IMR-90 (cell line): ENCODE measurements around the gene BTBD1. TPM values are rescaled to one million over a fixed set of nuclear protein-coding genes. Genes with fewer than 3 reads are reported as not detected.
"Not testable (repeated sequence)": the region's sequence is repeated elsewhere in the genome, so short reads cannot be mapped to it uniquely, and the experiment has no call there.

ENCODE experiments used
- ATAC-seq: fragments of 200-7000 bp; cut with Tn5 transposase; 2 replicates; pipeline ENCODE4 v1.9.1; 2020; ENCODE audit warnings: low read depth, mild to moderate bottlenecking, moderate library complexity
- BruUV-seq: library from RNA; stranded (reverse); fragments of 400-500 nt; replicated peaks from 2 replicates; lab custom pipeline; 2021; lab: Mats Ljungman, UMichigan
- CTCF ChIA-PET: fragments of 300-600 bp; formaldehyde crosslinking; extraction: SDS; loops from one replicate; lab custom pipeline; 2021; ENCODE audit warnings: antibody characterized with exemption; lab: Yijun Ruan, JAX
- POLR2A ChIA-PET: fragments of 300-600 bp; sonication (Branson Sonifier 250); formaldehyde crosslinking; loops from one replicate; lab custom pipeline; 2022; ENCODE audit warnings: antibody characterized with exemption; ENCODE audit not compliant: unreplicated experiment; lab: Charles Lee
- DNase-seq: peaks from one replicate; pipeline ENCODE4 v3.0.0; 2013
- H2AFZ ChIP-seq: replicated peaks from 2 replicates; pipeline ENCODE3; 2013; ENCODE audit warnings: low read length, mild to moderate bottlenecking; ENCODE audit not compliant: poor library complexity
- H2AK5ac ChIP-seq: 2 replicates; pipeline ENCODE4 v1.6.1; 2013; ENCODE audit warnings: low read depth, low read length, inconsistent platforms
- H2AK9ac ChIP-seq: replicated peaks from 2 replicates; pipeline ENCODE3; 2013; ENCODE audit warnings: mild to moderate bottlenecking, low read depth, low read length, moderate library complexity; ENCODE audit not compliant: poor library complexity
- H2BK120ac ChIP-seq: 2 replicates; pipeline ENCODE4 v1.6.1; 2013; ENCODE audit warnings: low read depth, low read length, inconsistent platforms
- H2BK15ac ChIP-seq: 3 replicates; pipeline ENCODE4 v1.6.1; 2013; ENCODE audit warnings: low read depth, low read length, inconsistent platforms
- H2BK20ac ChIP-seq: 2 replicates; pipeline ENCODE4 v1.6.1; 2013; ENCODE audit warnings: low read depth, mild to moderate bottlenecking, inconsistent platforms, low read length, moderate library complexity
- H2BK5ac ChIP-seq: 2 replicates; pipeline ENCODE4 v1.6.1; 2013; ENCODE audit warnings: mild to moderate bottlenecking, low read depth, low read length, inconsistent platforms; ENCODE audit not compliant: poor library complexity, severe bottlenecking
- H3K14ac ChIP-seq: replicated peaks from 2 replicates; pipeline ENCODE4 v1.6.1; 2013; ENCODE audit warnings: low read depth, low read length, inconsistent platforms
- H3K18ac ChIP-seq: 2 replicates; pipeline ENCODE4 v1.6.1; 2013; ENCODE audit warnings: low read depth, low read length, control low read depth
- H3K23ac ChIP-seq: 2 replicates; pipeline ENCODE4 v1.6.1; 2013; ENCODE audit warnings: low read depth, low read length, inconsistent platforms
- H3K27ac ChIP-seq: 2 replicates; pipeline ENCODE4 v1.5.1; 2013; ENCODE audit warnings: mild to moderate bottlenecking, control low read depth, low read length; ENCODE audit not compliant: insufficient read depth
- H3K27me3 ChIP-seq: 2 replicates; pipeline ENCODE4 v1.6.1; 2013; ENCODE audit warnings: low read length; ENCODE audit not compliant: control insufficient read depth, insufficient read depth
- H3K36me3 ChIP-seq: 2 replicates; pipeline ENCODE4 v1.6.1; 2013; ENCODE audit warnings: low read length, mixed read lengths; ENCODE audit not compliant: control insufficient read depth, insufficient read depth
- H3K4ac ChIP-seq: 2 replicates; pipeline ENCODE4 v1.6.1; 2013; ENCODE audit warnings: low read depth, low read length, inconsistent platforms
- H3K4me1 ChIP-seq: 2 replicates; pipeline ENCODE4 v1.6.1; 2013; ENCODE audit warnings: low read length, mixed read lengths; ENCODE audit not compliant: control insufficient read depth, insufficient read depth
- H3K4me2 ChIP-seq: 2 replicates; pipeline ENCODE4 v1.6.1; 2013; ENCODE audit warnings: low read depth, mild to moderate bottlenecking, control low read depth, low read length, moderate library complexity
- H3K4me3 ChIP-seq: 2 replicates; pipeline ENCODE4 v1.5.1; 2013; ENCODE audit warnings: low read depth, mild to moderate bottlenecking, control low read depth, low read length, moderate library complexity; ENCODE audit not compliant: insufficient read depth
- H3K56ac ChIP-seq: 2 replicates; pipeline ENCODE4 v1.6.1; 2013; ENCODE audit warnings: low read length, inconsistent platforms; ENCODE audit not compliant: insufficient read depth; ENCODE audit errors: extremely low read depth
- H3K79me1 ChIP-seq, 2 experiments: 2 replicates each; pipeline ENCODE4 v1.6.1; 2013; ENCODE audit warnings: low read length in 2 of 2, inconsistent platforms in 1 of 2, low read depth in 1 of 2
- H3K9ac ChIP-seq: 2 replicates; pipeline ENCODE4 v1.6.1; 2013; ENCODE audit warnings: low read depth, low read length, control low read depth
- H3K9me1 ChIP-seq: 2 replicates; pipeline ENCODE4 v1.6.1; 2013; ENCODE audit warnings: low read length, inconsistent platforms; ENCODE audit not compliant: insufficient read depth
- H3K9me3 ChIP-seq: 2 replicates; pipeline ENCODE4 v1.6.1; 2013; ENCODE audit warnings: low read length; ENCODE audit not compliant: control insufficient read depth, insufficient read depth
- H4K20me1 ChIP-seq: 2 replicates; pipeline ENCODE4 v1.6.1; 2013; ENCODE audit warnings: low read length, inconsistent platforms; ENCODE audit not compliant: insufficient read depth
- H4K5ac ChIP-seq: 2 replicates; pipeline ENCODE4 v1.6.1; 2013; ENCODE audit warnings: mild to moderate bottlenecking, low read depth, low read length, control low read depth
- H4K8ac ChIP-seq, 2 experiments: 2 replicates each; pipeline ENCODE4 v1.6.1; 2013; ENCODE audit warnings: low read depth in 2 of 2, low read length in 2 of 2, control low read depth in 1 of 2, inconsistent platforms in 1 of 2
- H4K91ac ChIP-seq: 2 replicates; pipeline ENCODE4 v1.6.1; 2013; ENCODE audit warnings: low read depth, low read length, inconsistent platforms; ENCODE audit not compliant: insufficient read depth
- CEBPB ChIP-seq: IDR thresholded peaks from 2 replicates; pipeline ENCODE4 v1.6.1; 2012; ENCODE audit warnings: low read depth, low read length, improper control_type of control experiment
- FOS ChIP-seq: fragments of 150-350 bp; IDR thresholded peaks from 2 replicates; pipeline ENCODE4 v1.6.1; 2016; ENCODE audit warnings: low read depth, low read length
- MAZ ChIP-seq: IDR thresholded peaks from 2 replicates; pipeline ENCODE4 v1.6.1; 2012; ENCODE audit warnings: low read depth, mild to moderate bottlenecking, low read length, improper control_type of control experiment, moderate library complexity, borderline replicate concordance
- WGBS, 2 experiments: methylation state at CpG; one replicate each; pipeline versions ENCODE4 v1.1.5 to v1.1.7; 2013; ENCODE audit warnings: missing lambda C conversion rate in 2 of 2; ENCODE audit not compliant: insufficient read length in 1 of 2; ENCODE audit errors: extremely low coverage in 2 of 2; 5-methylcytosine and 5-hydroxymethylcytosine counted together
- dilution Hi-C: fragments of 300-500 bp; cut with HindIII; formaldehyde crosslinking; loops from one replicate; pipeline ENCODE4 v1.14.3; 2018; ENCODE audit warnings: low sequenced_read_pairs; ENCODE audit not compliant: unreplicated experiment
- in situ Hi-C: fragments of 300-500 bp; cut with MboI; formaldehyde crosslinking; loops from 3 replicates; pipeline ENCODE4 v1.14.3; 2019; ENCODE audit warnings: low sequenced_read_pairs, inconsistent platforms, mixed read lengths
- intact Hi-C: fragments of 100-400 bp; cut with micrococcal nuclease; formaldehyde crosslinking; loops from 2 replicates; pipeline ENCODE4 v1.10.0; 2022
- polyA plus RNA-seq, 3 experiments: library from polyadenylated mRNA; depleted of rRNA; stranded (reverse); fragments of >200 nt; gene quantifications; 2 replicates each; pipeline ENCODE4 v1.2.3, GENCODE V29; 2012; ENCODE audit warnings: low replicate concordance in 1 of 3
- total RNA-seq: library from RNA; depleted of rRNA; stranded (reverse); fragments of >200 nt; gene quantifications from 2 replicates; pipeline ENCODE4 v1.2.3, GENCODE V29; 2012
- TF ChIP-seq, protein P1 (sequence below): conservative IDR thresholded peaks from 2 replicates; pipeline ENCODE4 v1.5.1; 2012; ENCODE audit warnings: mild to moderate bottlenecking, low read depth, low read length, improper control_type of control experiment

BTBD1 gene
- total and polyA plus RNA-seq, 2 of the 4 experiments (the other 2 are of a cell fraction): 39.3 to 78.7 TPM

DNA sequence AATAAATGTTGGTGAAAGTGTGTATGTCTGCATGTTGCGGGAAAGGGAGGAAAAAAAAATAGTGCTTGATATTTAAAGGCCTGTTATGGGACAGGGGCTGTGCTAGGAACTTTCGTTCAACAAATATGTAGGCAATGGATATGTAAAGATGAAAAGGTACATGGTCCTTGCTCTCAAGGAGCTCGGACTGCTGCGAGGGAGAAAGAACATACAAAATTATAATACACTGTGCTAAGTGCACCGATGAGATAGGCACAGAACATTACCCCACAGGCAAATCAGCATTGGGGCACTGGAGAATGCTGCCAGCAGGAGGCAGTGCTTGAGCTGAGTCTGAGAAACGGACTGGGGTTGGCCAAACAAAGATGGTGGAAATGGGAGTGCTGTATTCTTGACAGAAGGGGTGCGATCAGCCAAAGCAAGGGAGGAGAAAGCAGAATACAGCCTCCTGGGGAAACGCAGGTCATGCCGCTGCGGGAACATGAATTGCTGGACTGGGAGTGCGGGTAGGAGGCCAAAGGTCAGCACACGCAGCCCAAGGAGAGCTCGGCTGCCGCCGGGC, 56.3 kb downstream of the BTBD1 start (continued):
- TF ChIP-seq FOS (no peak), CEBPB (peak; percentile 19; the same call in 1 of the 2 replicates), MAZ (no peak)
- TF ChIP-seq, protein P1, sequence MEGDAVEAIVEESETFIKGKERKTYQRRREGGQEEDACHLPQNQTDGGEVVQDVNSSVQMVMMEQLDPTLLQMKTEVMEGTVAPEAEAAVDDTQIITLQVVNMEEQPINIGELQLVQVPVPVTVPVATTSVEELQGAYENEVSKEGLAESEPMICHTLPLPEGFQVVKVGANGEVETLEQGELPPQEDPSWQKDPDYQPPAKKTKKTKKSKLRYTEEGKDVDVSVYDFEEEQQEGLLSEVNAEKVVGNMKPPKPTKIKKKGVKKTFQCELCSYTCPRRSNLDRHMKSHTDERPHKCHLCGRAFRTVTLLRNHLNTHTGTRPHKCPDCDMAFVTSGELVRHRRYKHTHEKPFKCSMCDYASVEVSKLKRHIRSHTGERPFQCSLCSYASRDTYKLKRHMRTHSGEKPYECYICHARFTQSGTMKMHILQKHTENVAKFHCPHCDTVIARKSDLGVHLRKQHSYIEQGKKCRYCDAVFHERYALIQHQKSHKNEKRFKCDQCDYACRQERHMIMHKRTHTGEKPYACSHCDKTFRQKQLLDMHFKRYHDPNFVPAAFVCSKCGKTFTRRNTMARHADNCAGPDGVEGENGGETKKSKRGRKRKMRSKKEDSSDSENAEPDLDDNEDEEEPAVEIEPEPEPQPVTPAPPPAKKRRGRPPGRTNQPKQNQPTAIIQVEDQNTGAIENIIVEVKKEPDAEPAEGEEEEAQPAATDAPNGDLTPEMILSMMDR: peak; percentile 84

DNA sequence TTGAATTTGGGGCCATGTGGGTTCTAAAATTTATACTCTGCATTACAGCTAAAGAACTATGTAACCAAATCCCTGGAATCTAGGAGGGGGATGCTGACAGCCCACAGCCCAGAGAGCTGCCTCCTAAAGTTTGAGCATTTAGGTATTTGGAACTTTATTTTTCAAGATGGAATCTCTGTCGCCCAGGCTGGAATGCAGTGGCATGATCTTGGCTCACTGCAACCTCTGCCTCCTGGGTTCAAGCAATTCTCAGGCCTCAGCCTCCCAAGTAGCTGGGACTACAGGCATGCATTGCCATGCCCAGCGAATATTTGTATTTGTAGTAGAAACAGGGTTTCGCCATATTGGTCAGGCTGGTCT, 66.4 kb downstream of the BTBD1 start:
- H3K14ac ChIP-seq, H3K9me3 ChIP-seq, H3K18ac ChIP-seq, H3K56ac ChIP-seq, H3K23ac ChIP-seq, H4K91ac ChIP-seq, H4K5ac ChIP-seq, H3K4me1 ChIP-seq, H3K27ac ChIP-seq, H2BK120ac ChIP-seq, H2BK15ac ChIP-seq, dilution Hi-C loops, H3K79me1 ChIP-seq, H2AFZ ChIP-seq, H3K4me3 ChIP-seq, H2AK5ac ChIP-seq, BruUV-seq, H3K9me1 ChIP-seq, H2BK5ac ChIP-seq, H3K27me3 ChIP-seq, DNase-seq, H4K8ac ChIP-seq, POLR2A ChIA-PET, H2BK20ac ChIP-seq, H2AK9ac ChIP-seq, H3K36me3 ChIP-seq, H3K4me2 ChIP-seq, H4K20me1 ChIP-seq, H3K4ac ChIP-seq, H3K9ac ChIP-seq: not testable (repeated sequence)
- CTCF ChIA-PET: interaction anchor here (0.8 kb wide), 1 partner anchor 10 kb away, joined by 3 read pairs; the partner anchor contains the start of gene C15orf40
- peak; percentile 15; the same call in 1 of the 2 replicates for ATAC-seq
- intact Hi-C loops: loop anchor here (2.0 to 10.0 kb wide), 4 partner anchors 168 to 460 kb away; partner anchors contain the start of genes CPEB1 and RPS17
- no CpG with 5 or more reads among the region's 3 CpGs for WGBS, 2 experiments
- in situ Hi-C loops: loop anchor here (10.0 kb wide), 2 partner anchors 436 to 466 kb away; no protein-coding TSS in a partner anchor
